ENCODE measurements around the gene ATP13A2.
"Not testable (repeated sequence)": the region's sequence is repeated elsewhere in the genome, so short reads cannot be mapped to it uniquely, and the experiment has no call there.

- TF ChIP-seq, protein P1, sequence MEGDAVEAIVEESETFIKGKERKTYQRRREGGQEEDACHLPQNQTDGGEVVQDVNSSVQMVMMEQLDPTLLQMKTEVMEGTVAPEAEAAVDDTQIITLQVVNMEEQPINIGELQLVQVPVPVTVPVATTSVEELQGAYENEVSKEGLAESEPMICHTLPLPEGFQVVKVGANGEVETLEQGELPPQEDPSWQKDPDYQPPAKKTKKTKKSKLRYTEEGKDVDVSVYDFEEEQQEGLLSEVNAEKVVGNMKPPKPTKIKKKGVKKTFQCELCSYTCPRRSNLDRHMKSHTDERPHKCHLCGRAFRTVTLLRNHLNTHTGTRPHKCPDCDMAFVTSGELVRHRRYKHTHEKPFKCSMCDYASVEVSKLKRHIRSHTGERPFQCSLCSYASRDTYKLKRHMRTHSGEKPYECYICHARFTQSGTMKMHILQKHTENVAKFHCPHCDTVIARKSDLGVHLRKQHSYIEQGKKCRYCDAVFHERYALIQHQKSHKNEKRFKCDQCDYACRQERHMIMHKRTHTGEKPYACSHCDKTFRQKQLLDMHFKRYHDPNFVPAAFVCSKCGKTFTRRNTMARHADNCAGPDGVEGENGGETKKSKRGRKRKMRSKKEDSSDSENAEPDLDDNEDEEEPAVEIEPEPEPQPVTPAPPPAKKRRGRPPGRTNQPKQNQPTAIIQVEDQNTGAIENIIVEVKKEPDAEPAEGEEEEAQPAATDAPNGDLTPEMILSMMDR (IDR thresholded peaks at IDR 0.05; ENCODE audit: borderline replicate concordance, extremely low read depth, low read length, poor library complexity, severe bottlenecking) = not testable (repeated sequence)
- TF ChIP-seq EZH2 (IDR thresholded peaks at IDR 0.05; ENCODE audit: borderline replicate concordance, low read depth, low read length, severe bottlenecking) = not testable (repeated sequence)
These were observed 62.7 kb downstream of the ATP13A2 start for GRCh38 chr1:16949026-16949425.

Measured in DND-41 (cell line).